Iris pigment epithelial cell (primary cell): ENCODE results near the gene TACR2.

Source experiments
- DNase-seq: peaks from one replicate; pipeline ENCODE4 v3.0.0-alpha.2; 2011; ENCODE audit warnings: low read depth

TACR2 gene

GRCh38 chr10:69402386-69402785 is 14.3 kb downstream of the TACR2 start:
- no peak for DNase-seq

GRCh38 chr10:69401416-69401815 is 15.3 kb downstream of the TACR2 start:
- DNase-seq, result no peak

- no peak for DNase-seq
These were observed 15.8 kb downstream of the TACR2 start for GRCh38 chr10:69400936-69401335.

- no peak for DNase-seq
These were observed 18.3 kb downstream of the TACR2 start for GRCh38 chr10:69398466-69398865.

- DNase-seq, result peak; percentile 48
These were observed 18.7 kb downstream of the TACR2 start for GRCh38 chr10:69397972-69398371.

GRCh38 chr10:69394020-69394419 is 22.7 kb downstream of the TACR2 start:
- no peak for DNase-seq

- peak; percentile 75 for DNase-seq
These were observed 24.2 kb downstream of the TACR2 start for GRCh38 chr10:69392481-69393000.

- no peak for DNase-seq
These were observed 25.6 kb downstream of the TACR2 start for GRCh38 chr10:69391158-69391557.

GRCh38 chr10:69389827-69390490 is 26.8 kb downstream of the TACR2 start:
- peak; percentile 72 for DNase-seq

- DNase-seq, result no peak
These were observed 28.2 kb downstream of the TACR2 start for GRCh38 chr10:69388488-69388887.

GRCh38 chr10:69387500-69387899 is 29.2 kb downstream of the TACR2 start:
- no peak for DNase-seq

- no peak for DNase-seq
These were observed 31.0 kb downstream of the TACR2 start for GRCh38 chr10:69385454-69386350.

GRCh38 chr10:69384320-69384719 is 32.4 kb downstream of the TACR2 start:
- DNase-seq, result no peak

GRCh38 chr10:69383558-69383957 is 33.2 kb downstream of the TACR2 start:
- DNase-seq, result peak; percentile 79

- peak; percentile 89 for DNase-seq
These were observed 34.2 kb downstream of the TACR2 start for GRCh38 chr10:69382382-69383117.

- DNase-seq, result no peak
These were observed 36.9 kb downstream of the TACR2 start for GRCh38 chr10:69379800-69380199.

GRCh38 chr10:69377933-69378332 is 38.8 kb downstream of the TACR2 start:
- DNase-seq, result no peak

GRCh38 chr10:69377191-69377590 is 39.5 kb downstream of the TACR2 start:
- no peak for DNase-seq

- DNase-seq, result no peak
These were observed 40.1 kb downstream of the TACR2 start for GRCh38 chr10:69376662-69377061.

GRCh38 chr10:69375307-69376151 is 41.2 kb downstream of the TACR2 start:
- DNase-seq, result peak; percentile 31

- no peak for DNase-seq
These were observed 41.8 kb downstream of the TACR2 start for GRCh38 chr10:69374931-69375306.

GRCh38 chr10:69374242-69374641 is 42.5 kb downstream of the TACR2 start:
- no peak for DNase-seq
